ENCODE data around the gene MVK. TPM values are rescaled to one million over a fixed set of nuclear protein-coding genes. Genes with fewer than 3 reads are reported as not detected.

The MVK gene
- total RNA-seq, 1 donor: 3.9 TPM

GRCh38 chr12:109554761-109555160 lies 18.8 kb upstream of the MVK start:
- Histone ChIP-seq H3K4me1 (ENCODE audit: insufficient read depth, low read length) (no peaks in the 10 kb centered on the region), H3K4me3 (ENCODE audit: low read length) (no peak overlapping the region), H3K27me3 (ENCODE audit: insufficient read depth, low read length) (no peaks in the 10 kb centered on the region), H3K9me3 (ENCODE audit: low read depth, low read length) (no peaks in the 10 kb centered on the region)

- Histone ChIP-seq H3K27me3 (ENCODE audit: insufficient read depth, low read length) (no peaks in the 10 kb centered on the region), H3K4me3 (ENCODE audit: low read length) (no peak overlapping the region), H3K4me1 (ENCODE audit: insufficient read depth, low read length) (no peaks in the 10 kb centered on the region), H3K9me3 (ENCODE audit: low read depth, low read length) (no peaks in the 10 kb centered on the region)
Observed at GRCh38 chr12:109555431-109556315, 17.9 kb upstream of the MVK start.

- Histone ChIP-seq H3K4me3 (ENCODE audit: low read length) (no peak overlapping the region), H3K4me1 (ENCODE audit: insufficient read depth, low read length) (no peaks in the 10 kb centered on the region), H3K9me3 (ENCODE audit: low read depth, low read length) (no peaks in the 10 kb centered on the region), H3K27me3 (ENCODE audit: insufficient read depth, low read length) (no peaks in the 10 kb centered on the region)
Observed at GRCh38 chr12:109557200-109557599, 16.4 kb upstream of the MVK start.

DNA sequence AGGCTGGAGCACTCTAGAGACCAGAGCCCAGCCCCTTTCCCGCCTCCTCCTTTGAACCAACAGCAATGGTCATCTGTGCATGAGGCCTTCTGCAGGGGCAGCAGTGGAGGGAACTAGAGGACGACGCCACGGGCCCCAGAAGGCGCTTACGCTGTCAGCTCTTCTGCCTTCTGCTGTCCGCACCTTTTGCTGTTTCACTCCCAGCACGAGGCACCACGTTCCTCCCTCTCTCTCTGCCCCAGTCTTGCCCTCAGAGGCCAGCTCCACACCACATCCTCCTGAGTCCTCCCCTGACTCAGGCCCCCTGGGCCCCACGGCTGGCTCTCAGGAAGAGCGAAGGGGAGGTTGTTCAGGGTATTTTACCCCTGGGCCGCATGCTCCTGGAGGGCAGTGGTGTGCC lies 15.8 kb upstream of the MVK start:
- Histone ChIP-seq H3K4me1 (ENCODE audit: insufficient read depth, low read length) (no peaks in the 10 kb centered on the region), H3K27me3 (ENCODE audit: insufficient read depth, low read length) (no peaks in the 10 kb centered on the region), H3K4me3 (ENCODE audit: low read length) (no peak overlapping the region), H3K9me3 (ENCODE audit: low read depth, low read length) (no peaks in the 10 kb centered on the region)

DNA sequence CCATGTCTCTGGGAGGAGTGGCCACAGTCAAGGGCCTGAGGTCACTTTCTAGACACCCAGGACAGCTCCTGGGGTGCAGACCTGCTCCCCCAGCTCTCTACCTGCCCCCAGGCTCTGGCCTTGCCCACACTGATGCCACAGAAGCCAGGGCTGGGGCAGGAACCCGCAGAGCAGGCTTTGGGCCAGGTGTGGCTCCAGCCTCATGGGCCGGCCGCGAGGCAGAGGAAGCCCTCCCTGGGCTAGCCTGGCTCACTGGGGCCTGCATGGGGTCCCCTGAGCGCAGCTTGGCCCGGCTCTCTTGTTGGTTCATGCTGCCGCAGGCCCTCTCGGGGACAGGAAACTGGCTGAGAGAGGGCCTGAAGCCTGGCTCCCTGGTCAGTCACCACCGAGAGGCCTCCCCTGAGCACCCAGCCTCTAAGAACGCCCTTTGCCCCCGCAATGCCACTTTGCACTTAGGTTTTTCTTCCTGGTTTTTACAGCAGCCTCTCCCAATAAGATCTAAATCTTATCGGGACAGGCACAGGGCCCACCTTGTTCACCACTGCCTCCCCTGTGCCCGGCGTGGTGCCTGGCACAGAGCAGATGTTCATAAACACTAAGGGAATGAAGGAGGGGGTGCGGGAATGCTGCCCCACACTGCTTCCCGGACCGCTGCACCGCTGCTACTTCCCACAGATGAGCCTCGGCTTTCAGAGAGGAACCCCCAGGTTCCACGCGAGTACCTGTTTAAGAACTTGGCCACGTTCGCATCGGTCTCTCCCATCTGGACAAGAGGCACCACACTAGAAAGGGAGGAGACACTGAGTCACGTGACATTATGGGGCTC lies 15.0 kb upstream of the MVK start:
- Histone ChIP-seq H3K27me3 (ENCODE audit: insufficient read depth, low read length) (no peaks in the 10 kb centered on the region), H3K9me3 (ENCODE audit: low read depth, low read length) (no peaks in the 10 kb centered on the region), H3K4me3 (ENCODE audit: low read length) (no peak overlapping the region), H3K4me1 (ENCODE audit: insufficient read depth, low read length) (no peaks in the 10 kb centered on the region)

GRCh38 chr12:109559200-109559505 lies 14.4 kb upstream of the MVK start:
- Histone ChIP-seq H3K4me1 (ENCODE audit: insufficient read depth, low read length) (no peaks in the 10 kb centered on the region), H3K9me3 (ENCODE audit: low read depth, low read length) (no peaks in the 10 kb centered on the region), H3K4me3 (ENCODE audit: low read length) (no peak overlapping the region), H3K27me3 (ENCODE audit: insufficient read depth, low read length) (no peaks in the 10 kb centered on the region)

DNA sequence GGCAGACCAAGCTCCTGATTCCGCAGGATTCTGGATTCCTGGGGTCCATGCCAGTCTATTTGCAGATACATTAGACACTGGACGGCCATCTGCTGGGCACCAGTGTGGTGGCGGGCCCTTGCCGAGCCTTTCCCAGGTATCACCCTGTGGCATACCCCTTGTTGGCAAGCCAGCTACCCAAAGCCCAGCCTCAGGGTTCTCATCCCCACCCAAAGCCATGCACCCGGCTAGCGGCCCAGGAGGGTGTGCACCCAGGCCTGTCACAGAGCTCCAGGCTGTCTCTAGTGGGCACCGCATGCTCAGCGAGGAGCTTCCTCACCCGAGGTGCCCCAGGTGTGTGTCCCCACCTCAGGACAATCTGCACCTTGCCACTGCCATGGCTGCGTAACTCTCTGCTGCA lies 14.0 kb upstream of the MVK start:
- H3K4me3 ChIP-seq (ENCODE audit: low read length): no peak overlapping the region

GRCh38 chr12:109560867-109561710 lies 12.5 kb upstream of the MVK start:
- Histone ChIP-seq H3K9me3 (ENCODE audit: low read depth, low read length) (no peaks in the 10 kb centered on the region), H3K4me1 (ENCODE audit: insufficient read depth, low read length) (no peaks in the 10 kb centered on the region), H3K27me3 (ENCODE audit: insufficient read depth, low read length) (no peaks in the 10 kb centered on the region), H3K4me3 (ENCODE audit: low read length) (no peak overlapping the region)

More for the DNA sequence above, 14.0 kb upstream of the MVK start:
- H3K4me1 ChIP-seq (ENCODE audit: insufficient read depth, low read length): no peaks in the 10 kb centered on the region
- H3K27me3 ChIP-seq (ENCODE audit: insufficient read depth, low read length): no peaks in the 10 kb centered on the region
- no peaks in the 10 kb centered on the region for H3K9me3 ChIP-seq (ENCODE audit: low read depth, low read length)

GRCh38 chr12:109561711-109562030 lies 11.9 kb upstream of the MVK start:
- no peaks in the 10 kb centered on the region for H3K9me3 ChIP-seq (ENCODE audit: low read depth, low read length)
- no peaks in the 10 kb centered on the region for H3K27me3 ChIP-seq (ENCODE audit: insufficient read depth, low read length)
- H3K4me1 ChIP-seq (ENCODE audit: insufficient read depth, low read length): no peaks in the 10 kb centered on the region
- no peak overlapping the region for H3K4me3 ChIP-seq (ENCODE audit: low read length)

DNA sequence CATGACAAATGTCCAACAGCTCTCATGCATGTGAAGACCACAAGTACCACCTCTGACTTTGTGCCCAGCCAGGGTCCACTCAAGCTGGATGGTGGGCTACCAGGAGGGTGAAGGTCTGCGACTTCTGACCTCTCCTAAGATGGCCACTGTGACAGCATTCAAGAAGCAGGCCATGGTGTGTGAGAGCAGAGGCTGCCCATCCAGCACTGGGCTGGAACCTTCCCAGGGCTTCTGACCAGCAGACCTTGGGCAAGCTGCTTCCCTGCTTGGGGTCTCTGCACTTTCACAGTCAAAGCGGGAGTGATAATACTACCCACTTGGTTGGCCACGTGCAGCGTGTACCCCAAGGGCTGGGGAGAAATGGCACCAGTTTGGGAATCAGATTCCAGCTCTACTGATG lies 10.7 kb upstream of the MVK start:
- no peak overlapping the region for H3K4me3 ChIP-seq (ENCODE audit: low read length)
- no peaks in the 10 kb centered on the region for H3K4me1 ChIP-seq (ENCODE audit: insufficient read depth, low read length)
- H3K27me3 ChIP-seq (ENCODE audit: insufficient read depth, low read length): no peaks in the 10 kb centered on the region
- H3K9me3 ChIP-seq (ENCODE audit: low read depth, low read length): no peaks in the 10 kb centered on the region

GRCh38 chr12:109563291-109564284 lies 10.0 kb upstream of the MVK start:
- no peak overlapping the region for H3K4me3 ChIP-seq (ENCODE audit: low read length)
- H3K27me3 ChIP-seq (ENCODE audit: insufficient read depth, low read length): no peaks in the 10 kb centered on the region
- no peaks in the 10 kb centered on the region for H3K4me1 ChIP-seq (ENCODE audit: insufficient read depth, low read length)
- H3K9me3 ChIP-seq (ENCODE audit: low read depth, low read length): no peaks in the 10 kb centered on the region

DNA sequence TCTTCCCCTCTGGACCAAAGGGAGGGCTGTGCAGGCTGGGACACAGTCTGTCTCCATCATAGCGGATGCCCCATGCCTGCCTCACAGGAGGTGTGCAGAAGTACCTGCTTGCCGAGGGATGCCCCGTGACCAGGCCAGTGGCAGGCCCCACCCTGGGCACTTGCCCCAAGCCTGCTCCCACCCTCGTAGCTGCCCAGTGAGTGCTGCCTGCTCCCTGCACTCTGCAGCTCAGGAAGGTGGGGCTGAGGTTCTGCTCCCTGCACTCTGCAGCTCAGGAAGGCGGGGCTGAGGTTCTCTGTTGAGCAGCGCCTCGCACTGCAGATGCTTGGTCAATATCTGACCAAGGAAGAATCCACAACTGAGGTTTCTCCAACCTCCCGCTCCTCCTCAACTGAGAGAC lies 7.2 kb upstream of the MVK start:
- Histone ChIP-seq H3K4me1 (ENCODE audit: insufficient read depth, low read length) (no peaks in the 10 kb centered on the region), H3K9me3 (ENCODE audit: low read depth, low read length) (no peaks in the 10 kb centered on the region), H3K4me3 (ENCODE audit: low read length) (no peak overlapping the region), H3K27me3 (ENCODE audit: insufficient read depth, low read length) (no peaks in the 10 kb centered on the region)

DNA sequence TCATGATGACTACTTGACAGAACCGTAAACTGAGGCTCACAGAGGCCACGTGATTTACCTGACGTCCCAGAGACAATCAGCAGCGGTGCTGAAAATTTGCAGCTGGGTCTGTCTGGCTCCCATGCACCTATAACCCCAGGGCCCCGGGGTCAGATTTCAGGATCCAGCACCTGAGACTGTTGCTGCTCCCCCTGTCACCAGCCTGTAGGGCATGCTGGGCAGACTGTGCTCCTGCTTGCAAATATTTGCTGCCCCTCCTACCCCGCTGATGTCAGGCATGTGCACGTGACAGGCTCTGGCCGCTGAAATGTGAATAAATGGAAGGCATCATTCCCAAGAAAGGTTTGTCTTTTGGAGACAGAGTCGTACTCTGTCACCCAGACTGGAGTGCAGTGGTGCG lies 6.3 kb upstream of the MVK start:
- H3K27me3 ChIP-seq (ENCODE audit: insufficient read depth, low read length): no peaks in the 10 kb centered on the region
- H3K9me3 ChIP-seq (ENCODE audit: low read depth, low read length): no peaks in the 10 kb centered on the region
- peaks cover under 1% of the 10 kb centered on the region for H3K4me1 ChIP-seq (ENCODE audit: insufficient read depth, low read length)
- no peak overlapping the region for H3K4me3 ChIP-seq (ENCODE audit: low read length)

- Histone ChIP-seq H3K9me3 (ENCODE audit: low read depth, low read length) (no peaks in the 10 kb centered on the region), H3K4me3 (ENCODE audit: low read length) (no peak overlapping the region), H3K27me3 (ENCODE audit: insufficient read depth, low read length) (no peaks in the 10 kb centered on the region), H3K4me1 (ENCODE audit: insufficient read depth, low read length) (peaks cover 7% of the 10 kb centered on the region)
Observed at GRCh38 chr12:109567967-109568366, 5.6 kb upstream of the MVK start.
